Activated naive CD4-positive, alpha-beta T cell treated with anti-CD3 and anti-CD28 coated beads, Interleukin-2, amount 10 ng/mL, durations not matched to agents 7 days and 5 days (primary cell): ENCODE measurements around the gene TSPAN2.

Experiments
- CTCF ChIA-PET: fragments of 350-600 bp; sonication (Branson Sonifier 250); formaldehyde crosslinking; loops from one replicate; lab custom pipeline; 2021; ENCODE audit warnings: antibody characterized with exemption; lab: Charles Lee
- DNase-seq: peaks from one replicate; pipeline ENCODE4 v3.0.0-alpha.2; 2020
- H3K27ac Mint-ChIP-seq: one replicate; pipeline ENCODE4 v1.8.0; 2021; ENCODE audit warnings: mild to moderate bottlenecking, moderate library complexity, mixed read lengths
- H3K27me3 Mint-ChIP-seq: one replicate; pipeline ENCODE4 v1.8.0; 2021; ENCODE audit warnings: mild to moderate bottlenecking, mixed read lengths
- H3K36me3 Mint-ChIP-seq: one replicate; pipeline ENCODE4 v1.8.0; 2021; ENCODE audit warnings: mixed read lengths
- H3K4me1 Mint-ChIP-seq: one replicate; pipeline ENCODE4 v1.8.0; 2021; ENCODE audit warnings: mixed read lengths
- H3K4me3 Mint-ChIP-seq: one replicate; pipeline ENCODE4 v1.8.0; 2021; ENCODE audit warnings: mild to moderate bottlenecking, moderate library complexity, mixed read lengths
- H3K9me3 Mint-ChIP-seq: one replicate; pipeline ENCODE4 v1.8.0; 2021; ENCODE audit warnings: mixed read lengths

Gene TSPAN2

DNA sequence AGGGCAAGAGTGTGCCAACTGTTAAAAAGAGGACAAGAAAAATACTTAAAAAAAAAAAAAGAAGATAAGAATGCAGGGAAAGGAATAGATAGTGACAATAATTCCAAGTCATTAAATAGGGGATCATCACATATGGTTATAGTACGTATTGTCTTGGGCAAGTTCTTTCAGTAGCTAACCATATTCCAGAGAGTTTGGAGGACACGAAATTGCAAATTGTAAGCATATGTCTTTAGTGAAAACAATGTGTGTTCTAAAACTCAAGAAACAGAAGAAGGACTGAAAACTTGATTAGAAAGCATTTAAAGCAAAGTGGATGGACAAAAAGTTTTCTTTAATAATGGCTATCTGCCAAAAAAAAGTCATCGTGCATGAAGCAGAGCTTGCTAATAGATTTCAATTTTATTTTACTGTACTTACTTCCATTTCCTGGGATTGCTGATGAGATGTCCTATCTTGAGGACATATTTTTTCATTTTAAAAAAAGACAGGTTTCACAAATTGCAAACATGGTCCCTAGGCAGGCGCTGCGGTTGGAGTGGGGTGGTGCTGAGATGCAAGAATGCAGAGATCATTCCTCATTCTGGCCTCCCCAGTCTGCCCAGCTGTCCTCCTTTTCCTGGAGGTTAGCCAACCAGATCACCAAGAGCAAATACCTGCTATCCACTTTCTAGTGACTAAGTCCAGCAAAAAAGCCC, 11.9 kb downstream of the TSPAN2 start:
- Mint-ChIP-seq H3K27ac (no peak overlapping the region), H3K4me3 (no peak overlapping the region)

DNA sequence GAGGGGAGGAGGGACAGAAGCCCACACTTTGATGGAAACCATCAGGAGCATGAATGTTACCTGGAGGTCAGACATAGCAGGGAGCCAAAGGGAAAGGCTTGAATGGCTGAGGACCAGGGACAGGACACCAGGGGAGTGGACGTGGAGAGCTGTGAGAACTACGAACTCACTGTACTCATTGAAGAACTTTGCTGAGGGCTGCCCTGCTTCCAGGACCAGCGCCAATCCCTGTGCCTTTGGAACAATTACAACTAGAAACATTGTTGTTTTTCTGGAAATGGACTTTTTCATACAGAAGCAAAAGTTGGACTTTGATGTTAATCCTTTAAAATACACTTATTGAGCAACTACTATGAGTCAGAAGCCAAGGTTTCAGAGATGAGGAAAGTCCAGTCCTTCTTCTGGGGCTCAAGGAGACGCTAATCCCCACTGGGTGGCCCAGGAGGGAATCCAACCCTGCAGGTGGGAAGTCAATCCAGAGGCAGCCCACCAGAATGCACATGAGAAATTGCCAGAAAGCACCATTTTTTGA, 12.9 kb downstream of the TSPAN2 start:
- no peaks in the 10 kb centered on the region for H3K4me1 Mint-ChIP-seq
- CTCF ChIA-PET, result no interaction called here
- H3K36me3 Mint-ChIP-seq, result no peaks in the 10 kb centered on the region
- H3K27me3 Mint-ChIP-seq, result peaks cover 57% of the 10 kb centered on the region
- H3K4me3 Mint-ChIP-seq, result no peak overlapping the region
- no peaks in the 10 kb centered on the region for H3K9me3 Mint-ChIP-seq
- DNase-seq, result no peak
- H3K27ac Mint-ChIP-seq, result no peak overlapping the region

More for the DNA sequence above, 11.9 kb downstream of the TSPAN2 start:
- H3K4me1 Mint-ChIP-seq, result no peaks in the 10 kb centered on the region
- DNase-seq, result no peak
- peaks cover 57% of the 10 kb centered on the region for H3K27me3 Mint-ChIP-seq
- H3K36me3 Mint-ChIP-seq, result no peaks in the 10 kb centered on the region
- CTCF ChIA-PET, result no interaction called here
- no peaks in the 10 kb centered on the region for H3K9me3 Mint-ChIP-seq

DNA sequence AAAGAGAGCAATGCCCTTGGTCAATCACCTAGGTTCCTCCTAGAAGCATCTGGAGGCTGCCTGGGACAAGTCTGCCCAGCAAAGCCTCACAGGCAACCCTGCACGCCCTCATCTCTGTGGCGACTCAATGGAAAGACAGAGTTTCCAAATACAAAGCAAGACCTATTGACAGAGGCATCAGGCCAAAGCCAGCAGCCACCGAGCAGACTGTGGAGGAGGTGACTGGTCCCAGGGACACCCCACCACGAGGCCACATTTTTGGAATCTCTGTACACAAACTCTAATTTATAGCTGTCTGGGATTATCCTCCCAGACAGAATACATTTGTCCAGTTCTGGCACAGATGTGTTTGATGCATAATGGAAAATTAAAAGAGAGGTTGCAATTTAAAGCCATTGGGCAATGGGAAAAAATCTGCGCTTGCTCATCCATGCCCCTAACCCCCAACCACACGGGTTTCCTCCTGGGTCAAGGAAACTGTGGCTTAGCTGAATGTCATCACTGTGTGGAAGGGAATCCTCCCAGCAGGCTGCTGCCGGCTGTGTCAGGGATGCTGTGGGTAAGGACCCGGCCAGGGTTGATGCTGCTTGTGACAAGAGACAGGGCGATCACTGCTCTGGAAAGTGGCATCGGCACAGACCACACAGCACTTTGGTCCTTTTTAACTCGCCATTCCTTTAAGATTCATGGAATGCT, 14.3 kb downstream of the TSPAN2 start:
- H3K4me3 Mint-ChIP-seq, result no peak overlapping the region
- no peaks in the 10 kb centered on the region for H3K9me3 Mint-ChIP-seq
- no peaks in the 10 kb centered on the region for H3K36me3 Mint-ChIP-seq
- H3K4me1 Mint-ChIP-seq, result no peaks in the 10 kb centered on the region
- peaks cover 53% of the 10 kb centered on the region for H3K27me3 Mint-ChIP-seq
- no peak overlapping the region for H3K27ac Mint-ChIP-seq
- CTCF ChIA-PET, result no interaction called here
- no peak for DNase-seq

DNA sequence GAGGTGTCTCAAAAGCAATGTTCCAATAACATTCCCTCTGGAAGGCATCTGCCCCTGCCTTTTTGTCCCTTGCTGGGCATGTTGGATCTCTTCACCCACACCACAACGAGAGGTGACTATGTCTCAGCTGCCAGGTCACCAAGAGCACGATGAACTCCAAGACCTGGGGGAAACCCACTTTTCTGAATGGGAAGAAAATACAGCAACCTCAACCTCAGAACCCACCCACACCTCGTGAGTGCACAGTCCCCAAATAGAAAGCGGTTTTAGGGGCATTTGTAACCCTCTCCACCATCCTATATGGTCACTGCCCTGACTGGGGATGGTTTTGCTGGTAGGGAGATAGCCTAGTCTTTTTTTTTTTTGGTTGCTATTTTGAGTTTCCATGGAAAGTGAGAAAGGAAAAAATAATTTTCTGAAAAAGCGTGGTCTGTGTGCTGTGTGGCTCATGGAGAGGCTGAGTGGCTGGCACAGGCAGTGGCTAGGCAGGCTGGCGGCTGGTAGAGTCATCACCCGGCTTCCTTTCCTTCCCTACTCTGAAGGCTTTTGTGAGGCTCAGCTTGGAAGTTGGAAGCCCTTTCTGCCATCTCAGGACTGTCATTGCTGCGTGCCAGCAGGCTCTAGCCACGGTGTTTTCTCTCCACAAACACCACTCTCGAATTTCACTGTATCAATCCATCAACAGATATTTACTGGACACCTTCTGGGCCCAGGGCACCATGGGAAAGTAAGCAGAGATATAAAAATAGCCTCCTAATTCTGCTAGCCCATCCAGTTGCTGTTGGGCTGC, 15.8 kb downstream of the TSPAN2 start:
- Mint-ChIP-seq H3K4me3 (no peak overlapping the region), H3K4me1 (no peaks in the 10 kb centered on the region)

DNA sequence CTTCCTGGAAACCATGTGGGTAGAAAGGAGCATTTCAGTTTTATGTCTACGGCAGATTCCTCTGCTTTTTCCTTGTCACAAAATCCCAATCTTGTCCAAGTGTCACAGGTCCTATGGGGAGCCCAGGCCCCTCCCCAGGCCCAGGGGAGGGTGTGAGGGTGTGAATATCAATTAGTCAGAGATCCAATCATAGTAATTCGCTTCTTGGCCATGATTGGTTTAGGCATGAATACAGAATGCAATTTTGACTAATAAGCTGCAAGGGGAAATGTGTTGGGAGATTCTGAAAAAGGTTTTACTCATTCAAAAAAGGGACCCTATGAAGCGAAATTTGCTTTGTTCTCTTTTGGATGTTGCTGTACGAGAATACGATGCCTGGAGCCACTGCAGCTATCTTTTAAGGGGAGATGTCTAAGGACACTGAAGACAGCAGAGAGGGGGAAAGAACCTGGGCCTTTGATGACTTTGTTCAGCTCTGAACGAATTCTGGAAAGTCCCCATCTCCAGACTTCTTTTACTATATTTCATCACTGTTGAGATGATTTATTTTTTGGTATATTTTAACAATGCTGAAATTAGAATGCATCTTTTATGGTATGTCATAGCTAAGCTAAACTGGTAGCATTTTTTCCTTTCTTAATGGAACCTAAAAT, 18.2 kb downstream of the TSPAN2 start:
- DNase-seq, result no peak
- Mint-ChIP-seq H3K36me3 (no peaks in the 10 kb centered on the region), H3K27ac (no peak overlapping the region), H3K4me1 (no peaks in the 10 kb centered on the region), H3K9me3 (no peaks in the 10 kb centered on the region), H3K4me3 (no peak overlapping the region), H3K27me3 (peaks cover 41% of the 10 kb centered on the region)
- CTCF ChIA-PET, result interaction anchor here (0.6 to 1.1 kb wide), 5 partner anchors 18 to 447 kb away, joined by 3 to 5 read pairs (median 3); partner anchors contain the start of gene TSHB

More for the DNA sequence above, 15.8 kb downstream of the TSPAN2 start:
- no peak overlapping the region for H3K27ac Mint-ChIP-seq
- H3K9me3 Mint-ChIP-seq, result no peaks in the 10 kb centered on the region
- H3K36me3 Mint-ChIP-seq, result no peaks in the 10 kb centered on the region
- peaks cover 59% of the 10 kb centered on the region for H3K27me3 Mint-ChIP-seq
- DNase-seq, result no peak
- CTCF ChIA-PET, result no interaction called here

DNA sequence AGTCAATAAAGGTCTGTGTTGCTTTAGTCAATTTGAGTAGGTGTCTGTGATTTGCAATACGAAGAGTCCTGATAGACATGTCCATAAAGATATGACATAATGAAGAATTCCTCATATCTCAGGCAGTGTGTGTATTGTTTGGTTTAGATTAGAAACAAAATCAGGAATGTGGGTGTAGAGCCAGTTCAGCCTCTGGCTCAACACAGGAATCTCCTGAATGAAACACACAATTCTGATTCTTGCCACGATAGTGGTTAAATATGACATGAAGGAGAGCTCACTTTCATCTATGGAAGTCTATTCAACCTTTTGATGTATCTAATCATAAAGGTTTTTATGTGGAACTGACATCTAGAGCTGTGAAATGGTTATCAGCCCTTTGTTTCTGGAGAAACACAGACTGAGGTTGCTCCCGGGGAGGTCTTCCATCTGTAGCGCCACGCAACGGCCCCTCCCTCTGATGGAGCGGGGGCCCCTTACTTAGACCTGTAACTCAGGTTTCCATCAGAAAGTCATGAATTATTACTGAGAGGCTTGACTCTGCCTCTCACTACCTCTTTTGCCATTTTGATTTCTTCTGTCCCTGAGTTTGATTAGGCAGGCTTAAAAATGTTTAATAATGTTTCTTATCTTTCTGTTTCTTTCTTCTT, 19.5 kb downstream of the TSPAN2 start:
- DNase-seq, result no peak
- H3K36me3 Mint-ChIP-seq, result no peaks in the 10 kb centered on the region
- no peak overlapping the region for H3K4me3 Mint-ChIP-seq
- peaks cover 28% of the 10 kb centered on the region for H3K27me3 Mint-ChIP-seq
- no peaks in the 10 kb centered on the region for H3K4me1 Mint-ChIP-seq
- H3K9me3 Mint-ChIP-seq, result no peaks in the 10 kb centered on the region
- CTCF ChIA-PET, result no interaction called here
- no peak overlapping the region for H3K27ac Mint-ChIP-seq

DNA sequence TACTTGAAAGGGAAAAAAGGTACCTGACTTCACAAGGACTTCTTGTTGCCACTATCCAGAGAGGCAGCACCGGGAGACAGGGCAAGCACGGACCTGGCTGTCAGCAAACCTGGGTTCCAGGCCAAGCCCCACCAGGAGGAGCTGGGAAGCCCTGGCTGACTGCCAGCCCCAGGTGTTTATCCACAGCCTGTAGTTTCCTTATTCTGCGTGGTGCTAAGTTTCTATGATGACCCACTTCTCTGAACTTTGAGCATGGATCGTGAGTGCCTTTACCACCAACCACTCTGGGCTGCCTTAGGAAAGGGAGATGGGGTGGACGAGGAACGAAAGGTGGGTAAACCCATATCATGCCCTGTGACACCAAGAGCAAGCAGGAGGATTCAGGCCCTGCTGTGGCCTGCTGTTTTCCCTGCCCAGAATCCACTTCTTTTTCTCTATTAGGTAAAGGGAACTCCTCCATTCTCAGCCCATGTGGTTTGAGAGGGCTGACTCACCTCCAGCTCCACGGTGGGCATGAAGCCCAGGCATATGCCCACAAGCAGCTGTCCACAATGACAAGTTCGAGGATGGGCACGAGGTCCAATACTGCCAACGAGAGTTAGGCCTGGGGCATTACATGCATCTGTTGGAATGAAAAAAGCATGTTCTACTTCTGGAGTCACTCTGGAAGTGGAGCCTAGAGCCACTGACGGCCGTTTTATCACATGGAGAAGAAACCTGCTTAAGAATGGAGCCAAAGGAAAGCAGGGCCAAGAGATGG, 20.3 kb downstream of the TSPAN2 start:
- Mint-ChIP-seq H3K27ac (no peak overlapping the region), H3K4me3 (no peak overlapping the region), H3K27me3 (peaks cover 20% of the 10 kb centered on the region), H3K36me3 (no peaks in the 10 kb centered on the region), H3K4me1 (peaks cover 6% of the 10 kb centered on the region), H3K9me3 (no peaks in the 10 kb centered on the region)
- CTCF ChIA-PET, result no interaction called here
- no peak for DNase-seq

DNA sequence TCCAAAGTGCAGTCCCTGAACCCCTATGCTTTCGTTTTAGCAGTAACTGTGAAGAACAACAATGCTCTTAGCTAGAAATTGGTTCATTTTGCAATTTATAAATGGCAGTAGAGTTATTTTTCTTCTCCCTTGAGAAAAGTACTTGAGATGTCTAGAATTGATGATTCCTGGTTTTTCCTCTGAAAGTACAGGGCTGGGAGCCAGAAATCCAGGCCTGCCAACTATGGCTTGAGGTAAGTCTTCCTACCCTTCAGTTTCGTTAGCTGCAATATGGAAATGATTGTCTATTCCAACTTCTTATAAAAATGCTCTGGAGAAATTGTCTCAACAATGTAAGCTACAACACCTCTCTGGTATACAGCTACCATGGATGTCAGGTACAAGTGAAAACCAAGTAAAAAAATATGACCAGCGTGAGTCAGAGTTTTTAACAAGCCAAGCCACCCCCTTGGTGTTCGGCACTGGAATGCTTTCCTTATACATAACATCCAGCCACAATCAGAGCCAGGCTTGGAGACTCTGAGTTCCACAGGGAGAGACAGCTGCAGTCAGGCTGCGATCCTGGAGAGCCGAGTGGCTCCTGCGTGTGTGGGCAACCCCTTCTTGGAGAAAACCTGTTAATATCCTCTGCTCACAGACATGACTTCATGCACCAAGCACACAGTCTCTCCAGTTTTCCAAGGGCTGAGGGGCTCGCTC, 22.0 kb downstream of the TSPAN2 start:
- Mint-ChIP-seq H3K4me3 (no peak overlapping the region), H3K36me3 (peaks cover 4% of the 10 kb centered on the region), H3K27me3 (peaks cover 6% of the 10 kb centered on the region), H3K27ac (no peak overlapping the region), H3K9me3 (peaks cover 6% of the 10 kb centered on the region), H3K4me1 (peaks cover 22% of the 10 kb centered on the region)
- CTCF ChIA-PET, result interaction anchor here (0.9 to 1.4 kb wide), 2 partner anchors 14 to 19 kb away, joined by 3 read pairs; no protein-coding TSS in a partner anchor
- DNase-seq, result no peak

DNA sequence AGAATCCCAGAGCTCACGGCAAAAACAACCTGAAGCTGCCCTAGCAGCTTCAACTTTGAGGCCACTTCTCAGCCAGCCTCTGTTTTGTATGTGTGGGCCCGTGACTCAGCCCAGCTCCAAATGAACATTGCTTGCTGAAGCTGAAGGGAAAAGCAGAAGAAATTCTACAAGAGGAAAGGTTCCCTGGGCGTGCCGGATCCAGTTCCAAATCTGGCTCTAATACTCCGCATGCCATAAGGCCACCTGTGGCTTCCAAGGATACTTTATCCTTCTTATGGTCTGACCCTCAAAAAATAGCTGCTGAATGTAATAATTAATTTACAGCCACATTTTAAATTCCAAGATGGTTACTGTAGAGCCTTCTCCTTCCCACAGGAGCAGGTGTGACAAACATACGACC, 24.3 kb downstream of the TSPAN2 start:
- H3K4me3 Mint-ChIP-seq, result no peak overlapping the region
- peaks cover 4% of the 10 kb centered on the region for H3K36me3 Mint-ChIP-seq
- CTCF ChIA-PET, result interaction anchor here (2.5 kb wide), 1 partner anchor 13 kb away, joined by 9 read pairs; no protein-coding TSS in a partner anchor
- peaks cover 6% of the 10 kb centered on the region for H3K27me3 Mint-ChIP-seq
- H3K4me1 Mint-ChIP-seq, result peaks cover 41% of the 10 kb centered on the region
- no peak overlapping the region for H3K27ac Mint-ChIP-seq
- peaks cover 6% of the 10 kb centered on the region for H3K9me3 Mint-ChIP-seq
- no peak for DNase-seq

DNA sequence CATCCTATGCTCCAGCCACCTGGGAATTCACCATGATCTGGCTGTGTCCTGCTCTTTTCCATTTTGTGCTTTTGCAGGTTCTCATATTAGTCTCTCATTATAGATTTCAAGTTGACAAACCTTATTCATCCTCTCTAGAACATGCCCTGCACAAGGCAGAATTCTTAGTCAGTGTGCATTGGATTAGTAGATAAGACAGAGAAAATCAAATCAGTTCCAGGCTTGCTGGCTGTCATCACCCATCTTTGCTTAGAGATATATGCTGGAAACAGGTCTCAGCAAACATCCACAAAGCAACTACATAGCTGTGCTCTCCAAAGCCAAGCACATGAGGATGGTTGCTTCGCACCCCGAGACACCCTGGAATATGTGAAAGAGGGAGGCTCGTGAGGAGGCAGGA, 24.8 kb downstream of the TSPAN2 start:
- Mint-ChIP-seq H3K27ac (no peak overlapping the region), H3K27me3 (peaks cover 6% of the 10 kb centered on the region), H3K4me3 (no peak overlapping the region), H3K9me3 (peaks cover 6% of the 10 kb centered on the region), H3K4me1 (peaks cover 41% of the 10 kb centered on the region), H3K36me3 (peaks cover 4% of the 10 kb centered on the region)
- DNase-seq, result no peak
- CTCF ChIA-PET, result interaction anchor here (2.5 kb wide), 1 partner anchor 12 kb away, joined by 9 read pairs; no protein-coding TSS in a partner anchor

DNA sequence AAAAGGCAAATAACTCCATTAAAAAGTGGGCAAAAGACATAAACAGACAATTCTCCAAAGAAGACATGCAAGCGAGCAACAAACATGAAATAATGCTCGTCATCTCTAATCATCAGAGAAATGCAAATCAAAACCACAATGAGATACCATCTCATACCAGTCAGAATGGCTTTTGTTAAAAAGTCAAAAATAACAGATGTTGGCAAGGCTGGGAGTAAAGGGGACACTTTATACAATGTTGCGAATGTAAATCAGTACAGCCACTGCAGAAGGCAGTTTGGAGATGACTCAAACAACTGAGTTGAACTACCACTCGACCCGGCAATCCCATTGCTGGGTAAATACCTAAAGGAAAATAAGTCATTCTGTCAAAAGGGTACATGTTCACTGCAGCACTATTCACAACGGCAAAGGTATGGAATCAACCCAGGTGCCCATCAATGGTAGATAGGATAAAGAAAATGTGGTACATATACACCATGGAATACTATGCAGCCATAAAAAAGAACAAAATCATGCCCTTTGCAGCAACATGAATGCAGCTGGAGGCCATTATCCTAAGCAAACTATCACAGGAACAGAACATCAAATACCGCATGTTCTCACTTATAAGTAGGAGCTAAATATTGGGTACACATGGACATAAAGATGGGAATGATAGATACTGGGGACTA, 25.9 kb downstream of the TSPAN2 start:
- H3K4me1 Mint-ChIP-seq, result peaks cover 41% of the 10 kb centered on the region
- peak overlapping the region; percentile 3 for H3K4me3 Mint-ChIP-seq
- CTCF ChIA-PET, result interaction anchor here (2.5 kb wide), 1 partner anchor 11 kb away, joined by 9 read pairs; no protein-coding TSS in a partner anchor

DNA sequence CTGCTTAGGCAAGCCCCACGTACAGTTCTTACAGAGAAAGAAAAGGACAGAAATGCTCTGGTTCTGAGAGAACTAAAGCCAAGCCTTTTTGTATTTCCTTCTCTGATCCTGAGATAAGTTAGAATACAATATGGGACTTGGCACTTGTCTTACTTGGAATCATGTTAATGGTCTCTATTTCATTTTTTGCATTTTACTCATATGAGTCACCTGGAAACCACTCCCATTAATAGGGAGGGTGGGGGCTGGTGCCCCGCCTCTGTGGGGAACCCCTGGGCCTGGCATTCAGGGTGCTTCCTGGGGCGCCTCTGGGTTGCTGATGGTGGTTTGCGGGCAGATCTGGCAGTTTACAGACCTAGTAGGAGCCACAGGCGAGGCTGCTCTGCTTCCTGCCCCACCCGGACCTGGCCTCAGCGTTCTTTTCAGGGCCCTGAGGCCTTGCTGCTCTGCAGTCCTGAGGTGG, 26.7 kb downstream of the TSPAN2 start:
- DNase-seq, result peak; percentile 95
- Mint-ChIP-seq H3K27me3 (no peaks in the 10 kb centered on the region), H3K9me3 (peaks cover 6% of the 10 kb centered on the region), H3K4me3 (peak overlapping the region; percentile 3), H3K36me3 (peaks cover 4% of the 10 kb centered on the region), H3K27ac (peak overlapping the region; percentile 94), H3K4me1 (peaks cover 41% of the 10 kb centered on the region)
- CTCF ChIA-PET, result no interaction called here

More for the DNA sequence above, 25.9 kb downstream of the TSPAN2 start:
- H3K27ac Mint-ChIP-seq, result peak overlapping the region; percentile 94
- peak; percentile 31 for DNase-seq
- peaks cover 4% of the 10 kb centered on the region for H3K36me3 Mint-ChIP-seq
- peaks cover 6% of the 10 kb centered on the region for H3K9me3 Mint-ChIP-seq
- H3K27me3 Mint-ChIP-seq, result no peaks in the 10 kb centered on the region
